GM23338 (cell line): Measurements from ENCODE around the gene POLR2H. TPM values are rescaled to one million over a fixed set of nuclear protein-coding genes. Genes with fewer than 3 reads are reported as not detected.

Experiments
- ATAC-seq: fragments of 200-7000 bp; cut with Tn5 transposase; 3 replicates; pipeline ENCODE4 v1.9.1; 2020
- DNase-seq: peaks from one replicate; pipeline ENCODE4 v3.0.0-alpha.2; 2015; ENCODE audit warnings: low spot score
- H2AFZ ChIP-seq: fragments of 200-600 bp; sonication (generic); 2 replicates; pipeline ENCODE4 v1.8.0; 2016; ENCODE audit warnings: antibody characterized with exemption, mild to moderate bottlenecking, moderate library complexity
- H3F3A ChIP-seq: fragments of 200-600 bp; sonication (generic); replicated peaks from 2 replicates; pipeline ENCODE4 v1.8.0; 2017; ENCODE audit warnings: antibody characterized with exemption, mixed run types, low read depth
- H3K27ac ChIP-seq: fragments of 200-600 bp; sonication (generic); 2 replicates; pipeline ENCODE4 v1.6.1; 2016; ENCODE audit warnings: low read depth
- H3K27me3 ChIP-seq: fragments of 200-600 bp; sonication (generic); 2 replicates; pipeline ENCODE4 v1.8.0; 2016; ENCODE audit warnings: mild to moderate bottlenecking, mixed run types, moderate library complexity; ENCODE audit not compliant: insufficient read depth
- H3K36me3 ChIP-seq: fragments of 200-600 bp; sonication (generic); 2 replicates; pipeline ENCODE4 v1.8.0; 2016; ENCODE audit warnings: mild to moderate bottlenecking; ENCODE audit not compliant: insufficient read depth
- H3K4me1 ChIP-seq: fragments of 200-600 bp; sonication (generic); 2 replicates; pipeline ENCODE4 v1.8.0; 2016; ENCODE audit warnings: mild to moderate bottlenecking, moderate library complexity; ENCODE audit not compliant: insufficient read depth
- H3K4me2 ChIP-seq: fragments of 200-600 bp; sonication (generic); 2 replicates; pipeline ENCODE4 v1.7.1; 2017; ENCODE audit warnings: mixed run types
- H3K4me3 ChIP-seq: fragments of 200-600 bp; sonication (generic); 2 replicates; pipeline ENCODE4 v1.6.1; 2016; ENCODE audit warnings: mixed run types
- H3K79me2 ChIP-seq: fragments of 200-600 bp; sonication (generic); replicated peaks from 2 replicates; pipeline ENCODE4 v1.8.0; 2017; ENCODE audit warnings: mild to moderate bottlenecking; ENCODE audit not compliant: insufficient read depth
- H3K9me2 ChIP-seq: fragments of 200-600 bp; sonication (generic); 2 replicates; pipeline ENCODE4 v1.8.0; 2017; ENCODE audit not compliant: insufficient read depth
- H4K20me1 ChIP-seq: fragments of 200-600 bp; sonication (generic); replicated peaks from 2 replicates; pipeline ENCODE4 v1.8.0; 2017; ENCODE audit warnings: mild to moderate bottlenecking; ENCODE audit not compliant: insufficient read depth
- H3K27ac Mint-ChIP-seq: 2 replicates; pipeline ENCODE4 v1.8.0; 2020; ENCODE audit warnings: inconsistent platforms, mild to moderate bottlenecking, moderate library complexity, mixed read lengths
- H3K27me3 Mint-ChIP-seq: 3 replicates; pipeline ENCODE4 v1.8.0; 2022; ENCODE audit warnings: low read depth, mild to moderate bottlenecking, moderate library complexity, mixed read lengths, inconsistent platforms; ENCODE audit not compliant: insufficient read depth, poor library complexity
- H3K36me3 Mint-ChIP-seq: 3 replicates; pipeline ENCODE4 v1.8.0; 2021; ENCODE audit warnings: low read depth, mild to moderate bottlenecking, inconsistent platforms, moderate library complexity, mixed read lengths
- H3K4me1 Mint-ChIP-seq: 3 replicates; pipeline ENCODE4 v1.8.0; 2020; ENCODE audit warnings: mild to moderate bottlenecking, inconsistent platforms, mixed read lengths
- H3K4me3 Mint-ChIP-seq: 3 replicates; pipeline ENCODE4 v1.8.0; 2021; ENCODE audit warnings: moderate library complexity, mild to moderate bottlenecking, inconsistent platforms, mixed read lengths
- H3K9me3 Mint-ChIP-seq: 3 replicates; pipeline ENCODE4 v1.8.0; 2020; ENCODE audit warnings: moderate library complexity, mild to moderate bottlenecking, inconsistent platforms, mixed read lengths
- EZH2 ChIP-seq: fragments of 200-600 bp; sonication (generic); IDR thresholded peaks from one replicate; pipeline ENCODE4 v1.8.0; 2017; ENCODE audit warnings: antibody characterized with exemption, mild to moderate bottlenecking, low read depth; ENCODE audit not compliant: unreplicated experiment
- ZNF114 ChIP-seq: fragments of 250-450 bp; sonication (Bioruptor Pico); IDR thresholded peaks from 2 replicates; pipeline ENCODE4 v1.5.0; 2020; ENCODE audit warnings: mild to moderate bottlenecking, moderate library complexity
- polyA plus RNA-seq: library from polyadenylated mRNA; unstranded; fragments of >200 nt; fragmentation: Nextera tagmentation; extraction: Ambion mirVana; gene quantifications from 2 replicates; pipeline ENCODE4 v1.2.1, GENCODE V29; 2016
- total RNA-seq: library from RNA; depleted of rRNA; stranded (reverse); fragments of >200 nt; shearing (Covaris generic); gene quantifications from 2 replicates; pipeline ENCODE4 v1.2.3, GENCODE V29; 2014
- TF ChIP-seq, protein P1 (sequence below): fragments of 250-450 bp; sonication (Bioruptor Pico); IDR thresholded peaks from 2 replicates; pipeline ENCODE4 v1.5.0; 2020; ENCODE audit warnings: mild to moderate bottlenecking, moderate library complexity

The POLR2H gene
- total and polyA plus RNA-seq, 2 experiments from 2014 or later: 190 to 199 TPM

DNA sequence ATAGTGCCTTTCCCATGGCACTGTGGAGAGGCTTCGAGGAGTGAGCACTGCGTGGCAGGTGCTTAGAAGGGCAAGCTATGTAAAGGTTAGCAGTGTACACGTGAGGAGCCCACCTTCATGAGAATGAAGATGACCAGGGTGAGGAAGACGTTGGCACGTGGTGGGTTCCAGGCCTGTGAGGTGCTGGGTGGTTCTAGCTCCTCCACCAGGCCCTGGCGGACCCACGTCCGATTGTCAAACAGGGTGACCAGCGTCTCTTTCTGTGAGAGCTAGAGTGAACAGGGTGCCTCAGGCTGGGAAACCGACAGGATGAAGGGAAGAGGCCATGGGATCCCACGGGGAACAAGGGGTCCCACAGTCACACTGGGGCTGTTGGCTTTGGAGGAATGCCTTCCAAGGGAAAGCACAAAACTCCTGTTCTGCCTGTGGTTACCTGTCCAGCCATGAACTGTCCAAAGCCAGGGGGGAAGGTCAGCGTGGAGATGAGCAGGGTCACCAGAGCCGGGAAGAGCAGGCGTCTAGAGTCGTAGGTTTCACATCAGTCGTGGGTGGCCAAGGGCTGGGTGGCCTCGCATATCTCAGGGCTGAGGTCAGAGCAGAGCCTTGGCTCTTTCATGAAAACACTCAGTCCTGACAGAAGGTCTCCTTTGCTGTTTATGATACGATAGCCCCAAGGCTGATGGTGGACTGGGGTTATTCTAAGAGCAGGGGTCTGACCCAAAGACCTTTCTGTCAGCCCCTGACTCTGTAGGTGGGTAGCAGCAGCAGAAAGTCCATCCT is 6.1 kb upstream of the POLR2H start (continued):
- TF ChIP-seq, protein P1, sequence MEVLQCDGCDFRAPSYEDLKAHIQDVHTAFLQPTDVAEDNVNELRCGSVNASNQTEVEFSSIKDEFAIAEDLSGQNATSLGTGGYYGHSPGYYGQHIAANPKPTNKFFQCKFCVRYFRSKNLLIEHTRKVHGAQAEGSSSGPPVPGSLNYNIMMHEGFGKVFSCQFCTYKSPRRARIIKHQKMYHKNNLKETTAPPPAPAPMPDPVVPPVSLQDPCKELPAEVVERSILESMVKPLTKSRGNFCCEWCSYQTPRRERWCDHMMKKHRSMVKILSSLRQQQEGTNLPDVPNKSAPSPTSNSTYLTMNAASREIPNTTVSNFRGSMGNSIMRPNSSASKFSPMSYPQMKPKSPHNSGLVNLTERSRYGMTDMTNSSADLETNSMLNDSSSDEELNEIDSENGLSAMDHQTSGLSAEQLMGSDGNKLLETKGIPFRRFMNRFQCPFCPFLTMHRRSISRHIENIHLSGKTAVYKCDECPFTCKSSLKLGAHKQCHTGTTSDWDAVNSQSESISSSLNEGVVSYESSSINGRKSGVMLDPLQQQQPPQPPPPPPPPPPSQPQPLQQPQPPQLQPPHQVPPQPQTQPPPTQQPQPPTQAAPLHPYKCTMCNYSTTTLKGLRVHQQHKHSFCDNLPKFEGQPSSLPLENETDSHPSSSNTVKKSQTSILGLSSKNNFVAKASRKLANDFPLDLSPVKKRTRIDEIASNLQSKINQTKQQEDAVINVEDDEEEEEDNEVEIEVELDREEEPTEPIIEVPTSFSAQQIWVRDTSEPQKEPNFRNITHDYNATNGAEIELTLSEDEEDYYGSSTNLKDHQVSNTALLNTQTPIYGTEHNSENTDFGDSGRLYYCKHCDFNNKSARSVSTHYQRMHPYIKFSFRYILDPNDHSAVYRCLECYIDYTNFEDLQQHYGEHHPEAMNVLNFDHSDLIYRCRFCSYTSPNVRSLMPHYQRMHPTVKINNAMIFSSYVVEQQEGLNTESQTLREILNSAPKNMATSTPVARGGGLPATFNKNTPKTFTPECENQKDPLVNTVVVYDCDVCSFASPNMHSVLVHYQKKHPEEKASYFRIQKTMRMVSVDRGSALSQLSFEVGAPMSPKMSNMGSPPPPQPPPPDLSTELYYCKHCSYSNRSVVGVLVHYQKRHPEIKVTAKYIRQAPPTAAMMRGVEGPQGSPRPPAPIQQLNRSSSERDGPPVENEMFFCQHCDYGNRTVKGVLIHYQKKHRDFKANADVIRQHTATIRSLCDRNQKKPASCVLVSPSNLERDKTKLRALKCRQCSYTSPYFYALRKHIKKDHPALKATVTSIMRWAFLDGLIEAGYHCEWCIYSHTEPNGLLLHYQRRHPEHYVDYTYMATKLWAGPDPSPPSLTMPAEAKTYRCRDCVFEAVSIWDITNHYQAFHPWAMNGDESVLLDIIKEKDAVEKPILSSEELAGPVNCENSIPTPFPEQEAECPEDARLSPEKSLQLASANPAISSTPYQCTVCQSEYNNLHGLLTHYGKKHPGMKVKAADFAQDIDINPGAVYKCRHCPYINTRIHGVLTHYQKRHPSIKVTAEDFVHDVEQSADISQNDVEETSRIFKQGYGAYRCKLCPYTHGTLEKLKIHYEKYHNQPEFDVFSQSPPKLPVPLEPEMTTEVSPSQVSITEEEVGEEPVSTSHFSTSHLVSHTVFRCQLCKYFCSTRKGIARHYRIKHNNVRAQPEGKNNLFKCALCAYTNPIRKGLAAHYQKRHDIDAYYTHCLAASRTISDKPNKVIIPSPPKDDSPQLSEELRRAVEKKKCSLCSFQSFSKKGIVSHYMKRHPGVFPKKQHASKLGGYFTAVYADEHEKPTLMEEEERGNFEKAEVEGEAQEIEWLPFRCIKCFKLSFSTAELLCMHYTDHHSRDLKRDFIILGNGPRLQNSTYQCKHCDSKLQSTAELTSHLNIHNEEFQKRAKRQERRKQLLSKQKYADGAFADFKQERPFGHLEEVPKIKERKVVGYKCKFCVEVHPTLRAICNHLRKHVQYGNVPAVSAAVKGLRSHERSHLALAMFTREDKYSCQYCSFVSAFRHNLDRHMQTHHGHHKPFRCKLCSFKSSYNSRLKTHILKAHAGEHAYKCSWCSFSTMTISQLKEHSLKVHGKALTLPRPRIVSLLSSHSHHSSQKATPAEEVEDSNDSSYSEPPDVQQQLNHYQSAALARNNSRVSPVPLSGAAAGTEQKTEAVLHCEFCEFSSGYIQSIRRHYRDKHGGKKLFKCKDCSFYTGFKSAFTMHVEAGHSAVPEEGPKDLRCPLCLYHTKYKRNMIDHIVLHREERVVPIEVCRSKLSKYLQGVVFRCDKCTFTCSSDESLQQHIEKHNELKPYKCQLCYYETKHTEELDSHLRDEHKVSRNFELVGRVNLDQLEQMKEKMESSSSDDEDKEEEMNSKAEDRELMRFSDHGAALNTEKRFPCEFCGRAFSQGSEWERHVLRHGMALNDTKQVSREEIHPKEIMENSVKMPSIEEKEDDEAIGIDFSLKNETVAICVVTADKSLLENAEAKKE (CRISPR knock-in tag): no peak
- no peak for TF ChIP-seq ZNF114 (CRISPR knock-in tag)
- no peak for TF ChIP-seq EZH2

DNA sequence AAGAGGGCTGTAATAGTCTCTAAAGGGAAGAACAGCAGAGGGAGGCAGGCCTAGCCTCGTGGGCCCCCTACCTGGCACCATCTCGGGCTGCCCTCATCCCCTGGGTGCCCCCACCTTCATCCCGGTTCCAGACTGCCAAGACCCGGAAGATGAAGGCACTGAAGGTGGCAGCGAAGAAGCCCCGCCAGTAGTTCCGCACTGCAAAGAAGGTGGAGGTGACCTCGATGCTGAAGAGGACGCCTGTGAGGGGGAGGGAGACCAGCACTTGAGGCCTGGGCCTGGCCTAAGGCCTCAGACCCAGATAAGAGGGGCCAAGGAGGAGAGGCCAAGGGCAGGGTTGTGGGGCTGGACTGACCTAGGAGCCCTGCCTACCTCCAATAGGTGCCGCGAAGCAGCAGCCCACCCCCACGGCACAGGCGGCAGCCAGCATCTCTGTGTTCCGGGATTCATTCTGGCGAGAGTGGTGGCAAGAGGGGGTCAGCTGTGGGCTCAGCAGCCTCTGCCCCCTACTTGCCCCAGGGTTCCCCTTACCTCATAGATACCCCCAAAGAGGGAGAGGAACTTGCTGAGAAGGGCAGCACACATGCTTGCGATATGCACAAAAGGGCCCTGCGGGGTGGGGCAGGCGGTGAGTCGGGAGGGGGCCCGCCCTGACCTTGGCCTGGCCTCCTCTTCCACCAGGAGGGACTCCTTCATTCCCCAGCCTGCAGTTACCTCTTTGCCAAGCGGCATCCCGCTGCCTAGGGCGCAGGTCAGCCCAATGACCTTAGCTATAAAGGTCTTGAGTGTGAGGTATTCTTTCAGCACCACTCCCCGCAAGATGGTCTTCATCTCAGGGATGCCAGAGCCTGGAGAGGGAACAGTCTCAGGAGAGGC is 4.0 kb upstream of the POLR2H start:
- H3K4me1 ChIP-seq: peaks cover 11% of the 10 kb centered on the region
- no peak overlapping the region for H3K4me2 ChIP-seq
- H3K27me3 ChIP-seq: peaks cover 14% of the 10 kb centered on the region
- H3K27ac ChIP-seq: no peak overlapping the region
- H3K9me3 Mint-ChIP-seq: no peaks in the 10 kb centered on the region
- peaks cover 17% of the 10 kb centered on the region for H3K27me3 Mint-ChIP-seq
- 0 out of 2 replicates have a peak, but pooled peaks cover 3% of the 10 kb centered on the region for H3K36me3 ChIP-seq
- H3K4me1 Mint-ChIP-seq: peaks cover 18% of the 10 kb centered on the region
- no peaks in the 10 kb centered on the region for H4K20me1 ChIP-seq
- no peak overlapping the region for H3K4me3 Mint-ChIP-seq
- ATAC-seq (no peak), DNase-seq (no peak)
- H3K9me2 ChIP-seq: no peaks in the 10 kb centered on the region
- no peak overlapping the region for H3K27ac Mint-ChIP-seq
- H2AFZ ChIP-seq: no peak overlapping the region
- H3K79me2 ChIP-seq: no peaks in the 10 kb centered on the region
- H3K4me3 ChIP-seq: no peak overlapping the region
- peaks cover 5% of the 10 kb centered on the region; the same call in 1 of the 2 replicates for H3F3A ChIP-seq
- TF ChIP-seq, protein P1 (CRISPR knock-in tag): no peak
- peaks cover 17% of the 10 kb centered on the region for H3K36me3 Mint-ChIP-seq
